Ishikawa (cell line): ENCODE data around the gene SBF2.

Experiments used
- RAD21 ChIP-seq: IDR thresholded peaks from 2 replicates; pipeline ENCODE4 v1.6.1; 2012; ENCODE audit warnings: low read depth
- REST ChIP-seq: IDR thresholded peaks from 2 replicates; pipeline ENCODE4 v1.6.1; 2012; ENCODE audit warnings: low read depth, mild to moderate bottlenecking
- TEAD4 ChIP-seq: IDR thresholded peaks from 2 replicates; pipeline ENCODE4 v1.6.1; 2012
- ZBTB7A ChIP-seq: IDR thresholded peaks from 2 replicates; pipeline ENCODE4 v1.6.1; 2012; ENCODE audit warnings: low read depth

- TF ChIP-seq TEAD4 (no peak), REST (no peak), RAD21 (no peak), ZBTB7A (no peak)
Measured at GRCh38 chr11:9825895-9826294, 468.1 kb downstream of the SBF2 start.
